ENCODE results near the gene ATAD3A. TPM values are rescaled to one million over a fixed set of nuclear protein-coding genes. Genes with fewer than 3 reads are reported as not detected.
"Not testable (repeated sequence)": the region's sequence is repeated elsewhere in the genome, so short reads cannot be mapped to it uniquely, and the experiment has no call there.

ATAD3A gene
- total RNA-seq, 4 donors from 2014 or later, result 14.9 to 72.6 (median 24.4) TPM

DNA sequence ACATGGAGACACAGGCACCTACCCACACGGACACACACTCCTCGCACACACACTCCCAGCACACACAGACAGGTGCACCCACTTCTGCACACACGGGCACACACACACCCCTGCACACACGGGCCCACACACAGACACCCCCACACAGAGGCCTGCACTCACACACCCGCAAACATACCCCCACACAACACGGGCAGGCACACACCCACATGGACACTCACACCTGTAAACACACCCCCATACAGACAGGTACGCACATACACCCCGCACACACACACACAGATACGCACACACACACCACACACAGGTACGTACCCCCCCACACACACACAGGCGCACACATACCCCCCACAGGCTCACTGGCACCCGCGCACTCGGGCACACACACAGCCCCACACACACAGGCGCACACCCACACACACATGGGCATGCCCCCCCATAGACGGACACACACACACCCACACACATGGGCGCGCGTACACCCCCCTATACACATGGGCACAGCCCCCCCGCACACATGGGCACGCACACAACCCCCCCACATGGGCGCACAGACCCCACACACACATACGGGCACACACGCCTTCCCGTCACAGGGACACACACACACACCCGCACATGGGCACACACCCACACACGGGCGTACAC lies 6.1 kb downstream of the ATAD3A start:
- Histone ChIP-seq H3K36me3 (peaks cover 0 to 38% (median 0%) of the 10 kb centered on the region in 3 donors), H3K9me3 (no peaks in the 10 kb centered on the region), H3K27ac (no peak overlapping the region), H3K27me3 (no peaks in the 10 kb centered on the region), H3K4me3 (no peak overlapping the region), H3K4me1 (peaks cover 0 to 4% (median 0%) of the 10 kb centered on the region in 4 donors)
- TF ChIP-seq POLR2A (IDR thresholded peaks at IDR 0.05), result no peak
- TF ChIP-seq, protein P1, sequence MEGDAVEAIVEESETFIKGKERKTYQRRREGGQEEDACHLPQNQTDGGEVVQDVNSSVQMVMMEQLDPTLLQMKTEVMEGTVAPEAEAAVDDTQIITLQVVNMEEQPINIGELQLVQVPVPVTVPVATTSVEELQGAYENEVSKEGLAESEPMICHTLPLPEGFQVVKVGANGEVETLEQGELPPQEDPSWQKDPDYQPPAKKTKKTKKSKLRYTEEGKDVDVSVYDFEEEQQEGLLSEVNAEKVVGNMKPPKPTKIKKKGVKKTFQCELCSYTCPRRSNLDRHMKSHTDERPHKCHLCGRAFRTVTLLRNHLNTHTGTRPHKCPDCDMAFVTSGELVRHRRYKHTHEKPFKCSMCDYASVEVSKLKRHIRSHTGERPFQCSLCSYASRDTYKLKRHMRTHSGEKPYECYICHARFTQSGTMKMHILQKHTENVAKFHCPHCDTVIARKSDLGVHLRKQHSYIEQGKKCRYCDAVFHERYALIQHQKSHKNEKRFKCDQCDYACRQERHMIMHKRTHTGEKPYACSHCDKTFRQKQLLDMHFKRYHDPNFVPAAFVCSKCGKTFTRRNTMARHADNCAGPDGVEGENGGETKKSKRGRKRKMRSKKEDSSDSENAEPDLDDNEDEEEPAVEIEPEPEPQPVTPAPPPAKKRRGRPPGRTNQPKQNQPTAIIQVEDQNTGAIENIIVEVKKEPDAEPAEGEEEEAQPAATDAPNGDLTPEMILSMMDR (IDR thresholded peaks at IDR 0.05), result no peak
- no peak for DNase-seq

DNA sequence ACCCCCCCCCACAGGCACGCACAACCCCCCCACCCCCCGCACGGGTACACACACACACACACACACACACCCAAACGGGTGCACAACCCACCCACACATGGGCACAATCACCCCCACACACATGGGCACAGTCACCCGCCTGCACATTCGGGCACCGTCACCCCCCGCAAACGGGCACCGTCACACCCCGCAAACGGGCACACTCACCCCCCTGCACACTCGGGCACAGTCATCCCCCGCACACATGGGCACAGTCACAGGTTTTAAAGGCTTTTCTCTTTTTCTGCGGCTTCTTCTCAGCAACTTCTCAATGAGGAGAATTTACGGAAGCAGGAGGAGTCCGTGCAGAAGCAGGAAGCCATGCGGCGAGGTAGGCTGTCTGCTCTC lies 6.7 kb downstream of the ATAD3A start:
- H3K27me3 ChIP-seq, H3K27ac ChIP-seq, DNase-seq, H3K9me3 ChIP-seq, H3K4me3 ChIP-seq, H3K4me1 ChIP-seq: not testable (repeated sequence)
- peaks cover 0 to 43% (median 0%) of the 10 kb centered on the region in 3 donors for H3K36me3 ChIP-seq

DNA sequence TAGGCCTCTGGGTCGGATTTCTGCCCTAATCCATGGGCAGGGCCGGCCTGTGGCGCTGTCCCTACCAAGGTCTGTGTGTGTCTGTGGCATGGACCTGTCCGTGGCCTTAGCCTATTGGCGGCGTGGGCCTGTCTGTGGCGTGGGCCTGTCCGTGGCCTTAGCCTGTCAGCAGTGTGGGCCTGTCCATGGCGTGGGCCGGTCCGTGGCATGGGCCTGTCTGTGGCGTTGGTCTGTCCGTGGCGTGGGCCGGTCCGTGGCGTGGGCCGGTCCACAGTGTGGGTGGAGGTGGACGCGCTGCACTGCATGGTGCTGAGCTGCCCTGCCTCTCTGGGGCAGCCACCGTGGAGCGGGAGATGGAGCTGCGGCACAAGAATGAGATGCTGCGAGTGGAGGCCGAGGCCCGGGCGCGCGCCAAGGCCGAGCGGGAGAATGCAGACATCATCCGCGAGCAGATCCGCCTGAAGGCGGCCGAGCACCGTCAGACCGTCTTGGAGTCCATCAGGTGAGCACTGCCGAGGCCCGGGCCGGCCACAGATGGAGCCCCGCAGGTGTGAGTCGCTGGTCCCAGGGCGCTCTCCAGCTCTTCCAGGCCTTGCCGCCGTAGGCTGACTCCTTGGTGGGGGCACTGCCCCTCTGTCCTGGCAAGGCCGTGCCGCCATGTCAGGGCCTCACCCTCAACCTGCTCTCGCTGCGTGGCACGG lies 8.0 kb downstream of the ATAD3A start:
- H3K4me1 ChIP-seq, H3K27me3 ChIP-seq, DNase-seq, H3K9me3 ChIP-seq, H3K27ac ChIP-seq, H3K4me3 ChIP-seq: not testable (repeated sequence)
- peaks cover 0 to 43% (median 0%) of the 10 kb centered on the region in 3 donors for H3K36me3 ChIP-seq

DNA sequence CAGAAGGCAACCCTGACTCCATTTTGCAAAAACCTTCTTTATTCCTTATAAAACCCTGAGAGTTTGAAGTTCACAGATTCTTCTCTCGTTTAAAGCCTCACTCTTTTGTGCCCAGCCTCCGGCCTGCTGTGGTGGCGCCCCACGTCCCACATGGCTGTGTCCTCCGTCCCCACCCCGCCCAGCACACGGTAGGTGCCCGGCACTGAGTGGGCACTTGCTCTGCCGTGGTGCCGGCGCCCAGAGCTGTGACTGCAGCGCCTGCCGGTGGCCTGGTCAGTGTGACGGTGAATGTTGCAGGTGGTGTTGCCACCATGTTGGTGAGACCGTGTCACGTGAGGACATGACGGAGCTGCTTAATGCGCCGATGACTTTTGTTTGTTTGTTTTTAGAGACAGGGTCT lies 9.4 kb downstream of the ATAD3A start:
- H3K4me1 ChIP-seq, result no peaks in the 10 kb centered on the region
- H3K27me3 ChIP-seq, result no peaks in the 10 kb centered on the region
- no peaks in the 10 kb centered on the region for H3K9me3 ChIP-seq
- no peak for TF ChIP-seq POLR2A (IDR thresholded peaks at IDR 0.05)
- TF ChIP-seq, protein P1 (IDR thresholded peaks at IDR 0.05), result no peak
- no peak for DNase-seq
- H3K4me3 ChIP-seq, result no peak overlapping the region
- H3K27ac ChIP-seq, result no peak overlapping the region
- peaks cover 0 to 43% (median 0%) of the 10 kb centered on the region in 3 donors for H3K36me3 ChIP-seq

DNA sequence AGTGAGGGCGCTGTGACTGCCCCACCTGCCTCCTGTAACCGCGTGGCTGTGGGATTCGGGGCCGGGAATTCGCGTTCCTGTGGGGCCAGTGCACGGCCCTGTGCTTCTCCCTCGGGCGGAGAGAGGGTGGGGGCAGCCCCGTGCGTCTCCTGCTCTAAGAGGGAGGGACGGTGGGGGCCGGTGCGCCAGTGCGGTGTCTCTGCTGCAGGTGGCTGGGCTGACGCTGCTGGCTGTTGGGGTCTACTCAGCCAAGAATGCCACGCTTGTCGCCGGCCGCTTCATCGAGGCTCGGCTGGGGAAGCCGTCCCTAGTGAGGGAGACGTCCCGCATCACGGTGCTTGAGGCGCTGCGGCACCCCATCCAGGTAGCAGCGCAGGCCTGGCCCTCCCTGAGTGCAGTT lies 10.6 kb downstream of the ATAD3A start:
- peaks cover 0 to 40% (median 0%) of the 10 kb centered on the region in 3 donors for H3K36me3 ChIP-seq
- H3K4me3 ChIP-seq, H3K27me3 ChIP-seq, H3K27ac ChIP-seq, H3K4me1 ChIP-seq, DNase-seq, H3K9me3 ChIP-seq: not testable (repeated sequence)

DNA sequence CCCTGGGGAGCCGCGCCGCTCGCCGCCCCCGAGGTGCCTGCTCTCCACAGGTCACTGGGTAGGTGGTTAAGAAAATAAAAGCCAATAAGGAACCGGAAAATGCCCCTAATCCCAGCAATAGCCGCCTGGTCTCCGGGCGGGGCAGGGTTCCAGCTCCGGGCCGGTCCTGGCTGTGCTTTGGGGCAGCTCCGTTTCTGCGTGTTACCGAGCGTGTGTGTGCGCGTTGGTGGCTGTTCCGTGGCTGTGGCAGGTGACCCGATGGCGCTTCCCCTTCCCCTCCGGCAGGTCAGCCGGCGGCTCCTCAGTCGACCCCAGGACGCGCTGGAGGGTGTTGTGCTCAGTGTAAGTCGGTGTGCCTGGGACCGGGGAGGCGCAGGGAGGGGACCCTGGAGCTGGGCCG lies 11.3 kb downstream of the ATAD3A start:
- not testable (repeated sequence) for H3K4me1 ChIP-seq, DNase-seq, H3K27ac ChIP-seq, H3K9me3 ChIP-seq, H3K27me3 ChIP-seq, H3K4me3 ChIP-seq
- H3K36me3 ChIP-seq, result peaks cover 0 to 41% (median 0%) of the 10 kb centered on the region in 3 donors

DNA sequence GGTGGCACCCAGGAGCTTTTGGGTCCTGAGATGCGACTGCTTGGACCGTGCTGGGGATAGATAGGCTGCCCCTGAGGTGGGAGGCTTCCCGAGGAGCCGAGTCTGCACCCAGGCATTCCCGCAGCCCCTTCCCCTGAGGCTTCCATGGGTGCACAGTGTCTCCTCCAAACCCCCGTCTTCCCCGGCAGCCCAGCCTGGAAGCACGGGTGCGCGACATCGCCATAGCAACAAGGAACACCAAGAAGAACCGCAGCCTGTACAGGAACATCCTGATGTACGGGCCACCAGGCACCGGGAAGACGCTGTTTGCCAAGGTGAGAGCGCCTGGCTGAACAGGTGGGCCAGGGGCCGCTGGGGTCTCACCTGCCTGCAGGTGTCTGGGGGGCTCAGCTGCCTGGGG lies 11.7 kb downstream of the ATAD3A start:
- H3K27me3 ChIP-seq, H3K9me3 ChIP-seq, DNase-seq, H3K27ac ChIP-seq, H3K4me3 ChIP-seq, H3K4me1 ChIP-seq: not testable (repeated sequence)
- peaks cover 0 to 41% (median 0%) of the 10 kb centered on the region in 3 donors for H3K36me3 ChIP-seq

DNA sequence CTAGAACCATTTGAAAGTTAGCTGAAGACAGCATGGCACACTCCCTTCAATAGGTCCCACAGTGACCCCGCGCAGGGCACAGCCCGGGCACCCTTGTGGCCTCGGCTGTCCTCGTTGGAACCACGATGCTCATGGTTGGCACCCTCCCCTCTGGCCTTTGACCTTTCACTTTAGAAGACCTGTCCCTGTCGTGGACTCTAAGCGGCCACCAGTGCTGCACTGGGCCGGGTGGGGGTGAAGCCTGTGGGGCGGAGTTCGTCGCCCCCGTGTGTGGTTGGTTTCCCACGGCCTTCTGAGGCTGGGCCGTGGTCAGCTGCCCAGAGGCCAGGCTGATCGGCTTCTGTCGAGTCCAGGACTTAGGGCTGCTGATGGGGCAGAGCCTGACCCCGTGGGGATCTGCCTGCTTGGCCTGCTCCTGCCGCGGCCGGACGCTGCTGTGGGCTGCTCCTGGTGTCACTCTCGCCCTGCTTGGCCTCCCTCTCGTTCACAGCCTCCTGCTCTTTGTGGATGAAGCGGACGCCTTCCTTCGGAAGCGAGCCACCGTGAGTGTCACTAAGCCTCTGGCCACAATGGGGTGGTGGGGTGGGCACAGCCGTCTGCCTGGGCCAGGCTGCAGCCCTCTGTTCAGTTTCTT lies 12.9 kb downstream of the ATAD3A start:
- not testable (repeated sequence) for DNase-seq, H3K4me1 ChIP-seq, H3K27ac ChIP-seq, H3K27me3 ChIP-seq, H3K9me3 ChIP-seq, H3K4me3 ChIP-seq
- H3K36me3 ChIP-seq, result peaks cover 0 to 47% (median 0%) of the 10 kb centered on the region in 3 donors

GRCh38 chr1:1526476-1526875 lies 14.5 kb downstream of the ATAD3A start:
- H3K9me3 ChIP-seq, H3K27me3 ChIP-seq, DNase-seq, H3K27ac ChIP-seq, H3K4me1 ChIP-seq, H3K4me3 ChIP-seq: not testable (repeated sequence)
- H3K36me3 ChIP-seq, result peaks cover 0 to 36% (median 0%) of the 10 kb centered on the region in 3 donors

All from Peyer's patch (tissue), 4 donors.